HepG2 (cell line): ENCODE measurements around the gene LST1. TPM values are rescaled to one million over a fixed set of nuclear protein-coding genes. Genes with fewer than 3 reads are reported as not detected.

ENCODE experiments used
- CCDC6 ChIP-seq: sonication (generic); formaldehyde crosslinking; IDR thresholded peaks from 2 replicates; pipeline ENCODE4 v1.8.1; 2022; ENCODE audit warnings: mild to moderate bottlenecking, missing genetic modification reagents, moderate library complexity
- GATAD2A ChIP-seq: IDR thresholded peaks from 2 replicates; pipeline ENCODE4 v1.6.1; 2016
- HCFC1 ChIP-seq: fragments of 150-350 bp; IDR thresholded peaks from 2 replicates; pipeline ENCODE4 v1.6.1; 2014; ENCODE audit warnings: low read depth, low read length
- KDM3A ChIP-seq: IDR thresholded peaks from 2 replicates; pipeline ENCODE4 v1.6.1; 2018; ENCODE audit warnings: low read depth, missing compliant biosample characterization
- KDM5B ChIP-seq: sonication (generic); formaldehyde crosslinking; IDR thresholded peaks from 2 replicates; pipeline ENCODE4 v1.4.0; 2020; ENCODE audit warnings: missing genetic modification reagents, mild to moderate bottlenecking, borderline replicate concordance
- MEIS2 ChIP-seq: sonication (generic); formaldehyde crosslinking; IDR thresholded peaks from 2 replicates; pipeline ENCODE4 v1.9.0; 2021; ENCODE audit warnings: mild to moderate bottlenecking, missing genetic modification reagents
- NBN ChIP-seq: fragments of 450-650 bp; conservative IDR thresholded peaks from 2 replicates; pipeline ENCODE4 v1.6.1; 2017
- NCOA5 ChIP-seq: sonication (generic); formaldehyde crosslinking; IDR thresholded peaks from 2 replicates; pipeline ENCODE4 v1.4.0; 2020; ENCODE audit warnings: missing genetic modification reagents
- PCBP2 ChIP-seq: fragments of 200-400 bp; formaldehyde crosslinking; optimal IDR thresholded peaks from 2 replicates; pipeline ENCODE3; 2018; ENCODE audit warnings: low read length, low read depth; ENCODE audit not compliant: poor library complexity, severe bottlenecking
- RFX5 ChIP-seq: IDR thresholded peaks from 2 replicates; pipeline ENCODE4 v1.6.1; 2011; ENCODE audit warnings: low read depth, low read length, improper control_type of control experiment
- SKIL ChIP-seq: sonication (generic); formaldehyde crosslinking; IDR thresholded peaks from 2 replicates; pipeline ENCODE4 v1.8.0; 2022; ENCODE audit warnings: missing genetic modification reagents, mild to moderate bottlenecking, moderate library complexity, borderline replicate concordance
- SSRP1 ChIP-seq: IDR thresholded peaks from 2 replicates; pipeline ENCODE4 v1.6.1; 2016; ENCODE audit warnings: control low read depth
- TRIM24 ChIP-seq: sonication (generic); formaldehyde crosslinking; IDR thresholded peaks from 2 replicates; pipeline ENCODE4 v1.8.0; 2022; ENCODE audit warnings: mild to moderate bottlenecking, missing genetic modification reagents
- ZNF44 ChIP-seq: sonication (generic); formaldehyde crosslinking; IDR thresholded peaks from 2 replicates; pipeline ENCODE4 v1.5.1; 2020; ENCODE audit warnings: mild to moderate bottlenecking, missing genetic modification reagents
- ZNF614 ChIP-seq: IDR thresholded peaks from 2 replicates; pipeline ENCODE4 v1.6.1; 2018; ENCODE audit warnings: missing biosample characterization, missing genetic modification reagents, inconsistent platforms, borderline replicate concordance
- ZNF674 ChIP-seq: sonication (generic); formaldehyde crosslinking; IDR thresholded peaks from 2 replicates; pipeline ENCODE4 v1.5.0; 2020; ENCODE audit warnings: low read depth, mild to moderate bottlenecking, missing genetic modification reagents
- polyA plus RNA-seq, 8 experiments: library from polyadenylated mRNA; depleted of rRNA in 3 of 8; stranded (reverse) in 7 of 8; unstranded in 1 of 8; fragments of >200 nt; fragmentation: Illumina TruSeq in 4 of 8; extraction: Trizol in 4 of 8; gene quantifications; 2 replicates each; pipeline versions ENCODE4 v1.2.1 to v1.2.3, GENCODE V29; 2011 to 2016; ENCODE audit warnings: low read depth in 4 of 8, missing spikeins in 1 of 8, mixed read lengths in 1 of 8; ENCODE audit not compliant: insufficient read depth in 1 of 8
- total RNA-seq, 5 experiments: library from RNA; depleted of rRNA; stranded (reverse); fragments of >200 nt; fragmentation: Illumina TruSeq; extraction: Trizol; gene quantifications; 2 replicates each; pipeline ENCODE4 v1.2.3, GENCODE V29; 2016; ENCODE audit warnings: low read depth in 1 of 5
- TF ChIP-seq, protein P1 (sequence below): IDR thresholded peaks from 2 replicates; pipeline ENCODE4 v1.6.1; 2016; ENCODE audit warnings: low read depth
- TF ChIP-seq, protein P2 (sequence below): sonication (generic); formaldehyde crosslinking; IDR thresholded peaks from 2 replicates; pipeline ENCODE4 v1.4.0; 2020; ENCODE audit warnings: missing genetic modification reagents, borderline replicate concordance

The LST1 gene
- total and polyA plus RNA-seq, 2 of the 13 experiments (the other 11 are each of a cell fraction or from before 2014, with no cell fraction given) = not detected

GRCh38 chr6:31541658-31542521 is 44.2 kb upstream of the LST1 start, which contains the start of gene DDX39B (continued):
- TF ChIP-seq HCFC1 = peak; percentile 54; the same call in 1 of the 2 replicates
- 0 out of 2 replicates have a peak, but pooled peaks have one; percentile 28 for TF ChIP-seq KDM3A (CRISPR knock-in tag)
- no peak for TF ChIP-seq NBN
- 0 out of 2 replicates have a peak, but pooled peaks have one; percentile 37 for TF ChIP-seq ZNF674 (CRISPR knock-in tag)
- TF ChIP-seq SKIL (CRISPR knock-in tag) = 0 out of 2 replicates have a peak, but pooled peaks have one; percentile 27
- TF ChIP-seq SSRP1 (CRISPR knock-in tag) = peak; percentile 83; the same call in 1 of the 2 replicates
- peak; percentile 64; the same call in 1 of the 2 replicates for TF ChIP-seq MEIS2 (CRISPR knock-in tag)
- peak; percentile 75 for TF ChIP-seq ZNF614 (CRISPR knock-in tag)
- TF ChIP-seq, protein P1, sequence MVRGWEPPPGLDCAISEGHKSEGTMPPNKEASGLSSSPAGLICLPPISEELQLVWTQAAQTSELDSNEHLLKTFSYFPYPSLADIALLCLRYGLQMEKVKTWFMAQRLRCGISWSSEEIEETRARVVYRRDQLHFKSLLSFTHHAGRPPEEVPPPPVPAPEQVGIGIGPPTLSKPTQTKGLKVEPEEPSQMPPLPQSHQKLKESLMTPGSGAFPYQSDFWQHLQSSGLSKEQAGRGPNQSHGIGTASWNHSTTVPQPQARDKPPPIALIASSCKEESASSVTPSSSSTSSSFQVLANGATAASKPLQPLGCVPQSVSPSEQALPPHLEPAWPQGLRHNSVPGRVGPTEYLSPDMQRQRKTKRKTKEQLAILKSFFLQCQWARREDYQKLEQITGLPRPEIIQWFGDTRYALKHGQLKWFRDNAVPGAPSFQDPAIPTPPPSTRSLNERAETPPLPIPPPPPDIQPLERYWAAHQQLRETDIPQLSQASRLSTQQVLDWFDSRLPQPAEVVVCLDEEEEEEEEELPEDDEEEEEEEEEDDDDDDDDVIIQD (CRISPR knock-in tag) = peak; percentile 77
- TF ChIP-seq ZNF44 (CRISPR knock-in tag) = no peak; the same call in 1 of the 2 replicates
- TF ChIP-seq NCOA5 = no peak
- TF ChIP-seq TRIM24 (CRISPR knock-in tag) = no peak
- TF ChIP-seq KDM5B (CRISPR knock-in tag) = peak; percentile 96
- TF ChIP-seq RFX5 = peak; percentile 20; the same call in 1 of the 2 replicates
- peak; percentile 9 for TF ChIP-seq GATAD2A (CRISPR knock-in tag)
- TF ChIP-seq, protein P2, sequence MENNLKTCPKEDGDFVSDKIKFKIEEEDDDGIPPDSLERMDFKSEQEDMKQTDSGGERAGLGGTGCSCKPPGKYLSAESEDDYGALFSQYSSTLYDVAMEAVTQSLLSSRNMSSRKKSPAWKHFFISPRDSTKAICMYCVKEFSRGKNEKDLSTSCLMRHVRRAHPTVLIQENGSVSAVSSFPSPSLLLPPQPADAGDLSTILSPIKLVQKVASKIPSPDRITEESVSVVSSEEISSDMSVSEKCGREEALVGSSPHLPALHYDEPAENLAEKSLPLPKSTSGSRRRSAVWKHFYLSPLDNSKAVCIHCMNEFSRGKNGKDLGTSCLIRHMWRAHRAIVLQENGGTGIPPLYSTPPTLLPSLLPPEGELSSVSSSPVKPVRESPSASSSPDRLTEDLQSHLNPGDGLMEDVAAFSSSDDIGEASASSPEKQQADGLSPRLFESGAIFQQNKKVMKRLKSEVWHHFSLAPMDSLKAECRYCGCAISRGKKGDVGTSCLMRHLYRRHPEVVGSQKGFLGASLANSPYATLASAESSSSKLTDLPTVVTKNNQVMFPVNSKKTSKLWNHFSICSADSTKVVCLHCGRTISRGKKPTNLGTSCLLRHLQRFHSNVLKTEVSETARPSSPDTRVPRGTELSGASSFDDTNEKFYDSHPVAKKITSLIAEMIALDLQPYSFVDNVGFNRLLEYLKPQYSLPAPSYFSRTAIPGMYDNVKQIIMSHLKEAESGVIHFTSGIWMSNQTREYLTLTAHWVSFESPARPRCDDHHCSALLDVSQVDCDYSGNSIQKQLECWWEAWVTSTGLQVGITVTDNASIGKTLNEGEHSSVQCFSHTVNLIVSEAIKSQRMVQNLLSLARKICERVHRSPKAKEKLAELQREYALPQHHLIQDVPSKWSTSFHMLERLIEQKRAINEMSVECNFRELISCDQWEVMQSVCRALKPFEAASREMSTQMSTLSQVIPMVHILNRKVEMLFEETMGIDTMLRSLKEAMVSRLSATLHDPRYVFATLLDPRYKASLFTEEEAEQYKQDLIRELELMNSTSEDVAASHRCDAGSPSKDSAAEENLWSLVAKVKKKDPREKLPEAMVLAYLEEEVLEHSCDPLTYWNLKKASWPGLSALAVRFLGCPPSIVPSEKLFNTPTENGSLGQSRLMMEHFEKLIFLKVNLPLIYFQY (CRISPR knock-in tag) = peak; percentile 68; the same call in 1 of the 2 replicates
- peak; percentile 98 for TF ChIP-seq CCDC6 (CRISPR knock-in tag)
- TF ChIP-seq PCBP2 = no peak
